ENCODE measurements around the gene COL26A1.

The COL26A1 gene

DNA sequence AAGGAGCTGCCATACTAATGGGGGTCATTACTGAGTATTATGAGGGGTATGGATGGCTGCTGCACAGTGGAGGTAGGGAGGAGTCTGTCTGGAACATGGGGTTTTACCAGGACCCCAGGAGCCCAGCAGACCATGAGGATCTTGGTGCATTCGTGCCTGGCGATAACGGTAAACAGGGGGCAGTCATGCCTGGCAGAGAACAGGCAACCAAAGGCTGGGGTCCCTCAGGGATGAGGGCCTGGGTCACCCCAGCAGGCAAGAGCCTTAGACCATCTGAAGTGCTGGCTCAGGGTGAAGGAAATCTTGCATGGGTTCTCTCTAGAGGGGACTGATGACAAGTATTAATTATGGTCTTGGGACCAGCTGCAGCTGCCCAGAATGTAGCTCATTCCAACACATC lies 220.3 kb downstream of the COL26A1 start:
- no peak for DNase-seq

DNA sequence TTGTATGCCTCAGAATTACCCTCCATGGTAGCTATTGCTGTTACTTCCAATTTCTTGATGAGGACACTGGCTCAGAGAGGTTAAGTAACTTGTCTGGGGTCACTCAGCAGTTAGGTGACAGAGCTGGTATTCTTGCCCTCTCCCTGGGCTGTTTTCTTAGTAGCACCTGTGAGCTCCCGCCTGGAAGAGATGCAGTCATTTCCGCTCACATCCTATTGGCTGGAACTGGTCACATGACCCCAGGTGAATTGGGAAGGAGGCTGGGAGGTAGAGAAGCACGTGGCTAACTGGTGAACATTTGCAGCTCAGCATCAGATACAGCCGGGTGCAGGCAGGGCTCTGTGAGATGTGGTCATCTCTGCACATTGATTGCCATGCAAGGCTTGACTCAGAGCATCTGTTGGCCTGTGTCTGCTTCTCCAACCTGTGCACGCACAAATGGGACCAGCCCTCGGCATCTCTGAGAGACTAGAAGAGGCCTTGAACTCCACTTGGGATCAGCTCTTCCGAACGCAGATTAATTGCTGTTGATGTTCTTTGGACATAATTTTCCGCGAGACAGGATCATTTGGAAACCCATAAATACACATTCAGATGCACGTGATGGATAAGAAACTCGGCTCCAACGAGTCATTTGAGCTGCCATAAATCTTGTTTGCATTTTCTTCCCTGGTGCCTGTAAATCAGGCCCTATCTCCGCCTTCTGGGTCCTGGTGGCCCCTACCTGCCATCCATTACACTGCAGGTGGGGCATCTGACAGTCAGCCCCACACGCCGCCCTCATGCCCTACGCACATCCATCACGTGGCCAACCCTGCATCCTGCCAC lies 223.6 kb downstream of the COL26A1 start:
- DNase-seq: no peak

DNA sequence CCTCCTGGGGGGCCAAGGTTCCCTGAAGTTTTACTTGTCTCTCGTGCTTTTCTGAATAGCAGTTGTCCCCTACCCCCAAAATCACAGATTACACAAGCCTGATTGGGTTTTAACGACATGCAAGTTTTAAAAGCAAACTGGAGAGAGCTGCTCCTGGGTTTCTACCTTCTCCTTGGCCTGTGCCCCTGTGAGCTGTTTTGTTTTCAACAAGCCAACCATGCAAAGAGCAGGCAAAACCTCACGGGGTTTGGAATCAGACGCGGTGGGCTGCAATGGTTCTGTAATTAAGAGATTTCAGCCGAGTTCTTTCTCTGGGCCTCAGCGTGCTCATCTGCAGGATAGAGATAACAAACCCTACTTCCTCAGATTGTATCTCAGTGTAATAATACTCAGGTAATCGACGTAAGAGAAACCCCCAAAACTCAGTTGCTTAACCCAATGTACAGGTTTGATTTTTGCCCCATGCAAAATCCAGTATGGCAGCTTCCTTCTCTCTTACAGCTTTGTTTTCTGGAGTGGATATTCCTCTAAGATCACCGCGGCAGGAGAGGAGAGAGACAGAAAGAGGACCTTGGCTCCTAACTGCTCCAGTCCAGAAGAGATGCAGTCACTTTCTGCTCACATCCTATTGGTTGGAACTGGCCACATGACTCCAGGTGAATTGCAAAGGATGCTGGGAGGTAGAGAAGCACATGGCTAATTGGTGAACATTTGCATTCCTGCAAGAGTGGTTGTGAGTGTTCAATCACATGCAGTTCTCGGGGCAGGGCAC lies 224.4 kb downstream of the COL26A1 start:
- no peak for DNase-seq

DNA sequence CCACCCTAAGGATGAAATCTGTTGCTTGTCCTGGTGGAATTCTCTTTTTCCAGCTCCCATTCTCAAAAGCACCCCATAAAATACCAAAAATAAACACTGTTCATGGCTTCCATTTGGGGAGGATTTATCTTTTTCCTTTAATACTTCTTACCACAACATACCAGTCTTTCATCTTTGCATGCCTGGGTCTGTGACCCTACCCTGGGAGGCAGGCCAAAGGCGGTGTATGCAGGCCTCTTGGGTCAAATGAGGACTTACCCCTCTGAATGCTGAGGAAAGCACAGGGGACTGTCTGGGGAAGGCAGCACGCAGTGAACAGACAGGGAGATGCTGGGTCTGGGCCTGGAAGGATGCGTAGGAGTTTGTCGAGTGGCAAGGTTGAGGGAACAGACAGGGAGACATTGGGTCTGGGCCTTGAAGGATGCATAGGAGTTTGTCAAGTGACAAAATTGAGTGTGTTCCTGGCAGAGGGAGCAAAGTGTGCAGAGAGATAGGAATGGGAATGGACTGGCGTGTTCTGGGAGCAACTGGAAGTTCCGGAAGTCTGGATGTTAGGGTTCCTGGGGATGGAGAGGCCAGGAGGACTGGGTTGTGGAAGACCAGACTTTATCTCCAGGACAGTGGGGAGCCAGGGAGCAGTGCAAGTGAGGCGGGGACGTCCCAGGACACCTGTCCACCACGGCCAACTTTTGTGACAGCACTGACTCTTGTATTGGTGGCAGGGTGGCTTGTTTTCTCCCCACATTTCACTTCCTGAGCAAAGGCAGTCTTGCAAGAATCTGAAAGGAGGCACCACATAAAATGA lies 225.7 kb downstream of the COL26A1 start:
- DNase-seq: no peak

DNA sequence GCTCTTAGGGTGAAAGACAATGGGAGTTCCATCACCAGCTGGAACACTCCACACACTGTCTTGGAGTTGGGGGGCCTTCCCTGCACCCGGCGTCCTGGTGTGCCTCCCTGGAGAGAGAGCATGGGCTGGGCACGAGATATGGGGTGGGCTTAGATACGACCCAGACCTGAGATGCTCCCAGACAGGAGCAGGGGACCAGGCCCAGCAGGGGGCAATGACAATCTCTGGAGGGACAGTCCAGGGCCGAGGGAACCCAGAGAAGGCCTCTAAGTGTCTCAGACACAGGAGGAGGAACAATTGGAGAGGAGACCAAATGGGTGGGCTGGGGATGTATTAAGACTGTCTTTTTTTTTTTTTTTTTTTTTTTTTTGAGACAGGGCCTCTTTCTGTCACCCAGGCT lies 226.4 kb downstream of the COL26A1 start:
- DNase-seq: no peak

DNA sequence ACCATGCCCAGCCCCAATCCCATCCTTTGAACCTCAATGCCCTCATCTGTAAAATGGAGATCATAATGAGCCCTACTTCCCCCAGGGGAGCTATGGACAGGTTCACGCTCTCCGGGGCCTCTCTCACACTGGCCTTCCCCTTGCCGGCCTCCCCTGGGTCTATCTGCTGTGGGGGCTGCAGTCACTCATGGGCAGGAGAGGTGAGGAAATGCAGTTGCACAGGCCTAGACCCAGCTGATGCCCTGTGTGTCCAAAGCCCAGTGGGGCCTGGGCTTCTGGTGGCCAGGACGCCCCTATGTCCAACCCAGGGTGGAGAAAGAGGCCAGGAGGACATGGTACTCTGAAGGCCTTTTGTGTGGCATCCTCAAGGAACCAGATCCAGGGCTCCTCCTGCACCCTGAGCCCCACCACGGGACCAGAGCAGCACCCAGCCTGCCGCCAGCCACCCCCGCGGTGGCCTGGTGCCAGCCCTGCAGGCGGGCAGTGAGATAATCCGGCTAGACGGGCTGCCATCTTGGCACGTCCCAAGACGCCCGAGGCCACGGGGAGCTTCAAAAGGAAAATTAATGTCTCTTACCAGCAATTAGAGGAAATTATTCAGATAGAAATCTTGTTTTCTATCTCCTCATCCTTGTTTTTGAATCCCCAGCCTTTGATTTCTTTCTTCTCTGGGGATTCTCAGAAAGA lies 227.4 kb downstream of the COL26A1 start:
- no peak for DNase-seq

DNA sequence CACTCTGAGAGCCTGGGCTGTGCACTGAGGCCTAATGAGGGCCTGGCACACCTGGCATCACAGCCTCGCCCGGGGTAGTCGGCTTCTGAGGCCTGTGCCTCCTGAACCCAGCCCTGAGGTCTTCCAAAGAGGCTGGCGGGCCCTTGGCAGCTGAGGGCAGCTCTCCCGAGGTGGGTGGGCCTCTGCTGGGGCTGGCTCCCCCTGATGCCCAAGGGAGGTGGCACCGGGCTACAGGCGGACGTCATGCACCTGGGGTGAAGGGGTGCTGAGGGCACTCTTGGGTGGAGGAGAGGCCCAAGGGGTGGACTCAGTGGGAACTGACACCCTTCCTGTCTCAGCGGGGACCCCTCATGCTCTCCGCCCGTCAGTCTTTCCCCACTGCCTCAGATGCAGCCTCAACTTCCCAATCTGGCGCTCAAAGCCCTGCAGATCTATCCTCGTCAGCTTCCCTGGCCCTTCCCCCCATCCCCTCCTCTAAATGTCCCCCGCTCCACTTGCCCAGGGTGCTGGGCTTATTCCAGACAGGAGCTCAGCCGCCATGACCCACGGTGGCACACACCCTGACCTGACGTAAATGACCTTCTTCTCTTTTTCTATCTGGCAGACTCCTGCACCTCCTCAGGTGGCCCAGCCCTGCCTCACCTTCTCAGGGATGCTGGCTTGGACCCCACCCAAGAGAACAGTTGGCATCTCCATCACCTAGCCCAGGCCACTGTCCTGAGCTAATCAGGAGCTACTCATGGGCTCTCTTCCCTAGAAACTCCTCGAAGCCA lies 228.2 kb downstream of the COL26A1 start:
- DNase-seq: no peak

DNA sequence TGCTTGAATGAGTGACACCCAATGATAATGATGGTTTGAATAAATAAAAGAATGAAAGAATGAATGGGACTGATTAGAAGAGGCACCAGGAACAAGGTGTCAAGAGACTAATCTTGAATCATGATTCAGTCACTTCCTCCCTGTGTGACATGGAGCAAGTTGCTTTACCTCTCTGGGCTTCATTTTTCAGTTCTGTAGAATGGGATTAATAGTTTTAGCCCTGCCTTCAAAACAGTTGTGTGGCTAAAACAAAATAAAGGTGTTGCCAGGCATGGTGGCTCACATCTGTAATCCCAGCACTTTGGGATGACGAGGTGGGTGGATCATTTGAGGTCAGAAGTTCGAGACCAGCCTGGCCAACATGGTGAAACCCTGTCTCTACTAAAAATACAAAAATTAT lies 228.8 kb downstream of the COL26A1 start:
- no peak for DNase-seq

DNA sequence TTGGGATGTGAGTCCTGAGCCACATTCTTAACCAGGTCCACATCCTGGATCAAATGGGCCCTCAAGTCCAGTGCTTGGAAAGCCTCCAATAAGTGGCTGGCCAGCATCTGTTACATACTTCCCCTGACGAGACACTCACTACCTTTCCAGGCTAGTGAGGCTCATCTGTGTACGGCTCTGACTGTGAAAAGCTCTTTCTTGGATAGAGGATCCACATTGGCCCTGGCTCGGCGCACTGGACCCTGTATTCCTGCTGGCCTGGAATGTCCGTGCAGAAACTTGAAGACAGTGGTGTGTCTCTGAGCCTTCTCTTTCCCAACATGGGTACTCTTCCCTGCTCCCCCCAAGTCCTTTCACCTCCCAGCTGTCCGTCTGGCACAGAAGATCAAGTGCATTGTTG lies 230.9 kb downstream of the COL26A1 start:
- DNase-seq: no peak

DNA sequence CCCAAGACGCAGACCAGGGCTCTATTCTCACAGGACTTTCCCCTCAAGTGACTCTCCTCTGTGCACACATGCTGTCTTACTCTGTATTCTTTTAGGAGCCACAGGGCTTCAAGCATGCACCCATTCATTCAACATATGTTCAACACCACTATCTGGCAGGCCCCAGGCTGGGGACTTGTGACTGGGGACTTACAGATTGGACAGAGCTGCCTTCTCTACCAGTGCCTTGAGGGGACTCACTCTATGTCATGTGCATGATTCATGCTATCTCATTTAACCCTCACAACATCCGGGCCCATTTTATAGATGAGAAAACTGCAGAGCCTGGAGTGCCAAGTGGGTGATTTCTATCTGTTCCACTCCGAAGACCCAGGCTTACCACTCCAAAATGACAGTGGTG lies 232.1 kb downstream of the COL26A1 start:
- no peak for DNase-seq

DNA sequence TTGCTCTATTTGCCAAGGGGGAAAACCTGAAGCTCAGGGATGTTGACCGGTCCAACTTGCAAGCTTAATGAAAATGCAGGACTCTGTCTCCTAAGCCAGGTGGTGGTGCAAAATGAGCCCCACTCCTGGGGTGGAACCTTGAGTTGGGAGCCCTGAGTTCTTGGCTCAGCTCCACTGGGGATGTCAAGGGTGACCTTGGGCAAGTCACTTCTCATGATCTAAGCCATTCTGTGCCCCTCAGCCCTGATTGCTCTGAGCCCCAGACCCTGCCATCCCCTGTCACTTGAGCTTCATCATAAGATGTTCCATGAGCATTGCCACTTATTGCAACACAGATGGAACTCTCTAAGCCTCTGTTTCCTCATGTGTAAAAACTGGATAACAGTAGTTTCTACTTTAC lies 232.6 kb downstream of the COL26A1 start:
- DNase-seq: no peak

DNA sequence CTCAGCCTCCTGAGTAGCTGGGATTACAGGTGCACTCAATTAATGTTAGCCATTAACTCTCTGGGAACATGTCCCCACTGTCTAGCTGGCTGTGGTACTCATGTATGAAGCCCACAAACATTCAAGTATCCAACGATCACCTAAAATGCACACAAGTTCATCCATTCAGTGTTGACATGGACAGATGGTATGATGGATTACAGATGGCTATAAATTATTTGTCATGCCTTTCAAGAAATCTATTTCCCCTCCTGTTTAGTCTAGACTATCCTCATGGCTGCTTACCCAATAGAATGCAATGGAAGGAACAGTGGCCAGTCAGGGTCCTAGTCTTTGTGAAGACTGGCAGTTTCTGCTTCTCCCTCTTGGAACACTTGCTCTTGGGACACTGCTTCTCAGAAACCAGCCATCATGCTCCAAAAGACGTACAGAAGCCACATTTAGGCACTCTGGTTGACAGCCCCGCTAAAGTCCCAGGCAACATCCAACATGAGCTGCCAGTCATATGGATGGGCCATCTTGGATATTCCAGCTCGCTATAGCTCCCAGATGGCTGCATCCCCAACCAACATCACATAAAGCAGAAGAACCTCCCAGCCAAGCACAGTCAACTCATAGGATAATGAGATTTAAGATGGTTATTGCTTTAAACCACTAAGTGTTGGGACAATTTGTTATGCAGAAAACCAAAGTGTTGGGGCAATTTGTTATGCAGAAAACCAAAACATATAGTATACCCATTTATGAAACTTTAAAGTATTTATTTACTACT lies 233.3 kb downstream of the COL26A1 start:
- DNase-seq: no peak

DNA sequence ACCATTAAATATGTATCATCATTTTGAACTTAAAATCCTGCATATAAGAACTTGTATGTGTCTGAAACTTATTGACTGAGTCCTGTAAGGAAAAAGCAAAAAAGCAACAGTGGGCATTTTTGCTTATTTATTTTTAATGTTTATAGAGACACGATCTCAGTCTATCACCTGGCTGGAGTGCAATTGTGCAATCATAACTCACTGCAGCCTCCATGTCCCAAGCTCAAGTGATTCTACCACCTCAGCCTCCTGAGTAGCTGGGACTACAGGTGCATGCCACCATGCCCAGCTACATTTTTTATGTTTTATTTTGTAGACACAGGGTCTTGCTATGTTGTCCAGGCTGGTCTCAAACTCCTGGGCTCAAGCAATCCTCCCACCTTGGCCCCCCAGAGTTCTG lies 234.2 kb downstream of the COL26A1 start:
- no peak for DNase-seq

DNA sequence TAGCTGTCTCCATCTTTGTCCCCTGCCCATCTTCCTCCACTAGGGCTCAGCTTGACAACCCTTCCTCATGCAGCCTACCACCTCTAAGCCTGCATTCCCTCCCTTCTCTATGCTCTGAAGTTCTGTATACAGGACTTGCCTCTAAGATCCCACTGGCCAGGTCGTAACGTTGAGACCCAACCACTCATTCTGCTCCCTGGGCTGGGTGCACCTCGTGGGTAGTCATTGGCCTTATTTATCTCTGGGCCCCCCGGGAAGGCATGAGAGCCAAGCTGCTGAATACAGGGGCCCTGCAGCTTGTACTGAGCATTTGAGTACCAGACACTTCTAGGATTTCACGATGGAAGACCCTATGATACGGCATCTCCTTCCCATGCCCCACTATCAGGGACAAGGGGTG lies 235.3 kb downstream of the COL26A1 start:
- no peak for DNase-seq

DNA sequence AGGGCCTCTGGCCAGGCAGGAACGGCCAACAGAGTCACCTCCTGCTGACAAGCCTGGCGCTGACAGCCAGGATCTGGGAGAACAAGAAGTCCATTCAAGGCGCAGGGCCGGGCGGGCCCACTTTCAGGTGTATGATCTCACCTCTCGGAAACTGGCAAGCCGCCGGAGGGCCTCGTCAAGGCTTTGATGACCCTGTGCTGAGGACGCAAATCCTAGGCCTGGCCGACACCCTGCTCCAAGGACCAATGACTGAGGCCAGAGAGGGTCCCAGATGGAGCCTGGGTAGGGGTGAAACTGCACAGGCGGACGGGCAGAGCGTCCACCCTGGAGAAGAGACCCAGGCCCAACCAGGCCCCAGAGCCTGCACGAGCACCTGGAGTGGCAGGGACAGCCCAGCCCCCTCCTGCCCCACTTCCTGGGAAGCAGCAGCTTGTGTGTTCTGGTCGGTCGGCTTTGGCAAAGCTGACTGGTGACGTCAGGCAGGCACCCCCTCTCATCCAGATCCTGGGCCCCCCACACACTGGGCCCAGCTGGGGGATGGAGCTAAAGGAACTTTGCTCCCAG lies 235.8 kb downstream of the COL26A1 start:
- DNase-seq: no peak

DNA sequence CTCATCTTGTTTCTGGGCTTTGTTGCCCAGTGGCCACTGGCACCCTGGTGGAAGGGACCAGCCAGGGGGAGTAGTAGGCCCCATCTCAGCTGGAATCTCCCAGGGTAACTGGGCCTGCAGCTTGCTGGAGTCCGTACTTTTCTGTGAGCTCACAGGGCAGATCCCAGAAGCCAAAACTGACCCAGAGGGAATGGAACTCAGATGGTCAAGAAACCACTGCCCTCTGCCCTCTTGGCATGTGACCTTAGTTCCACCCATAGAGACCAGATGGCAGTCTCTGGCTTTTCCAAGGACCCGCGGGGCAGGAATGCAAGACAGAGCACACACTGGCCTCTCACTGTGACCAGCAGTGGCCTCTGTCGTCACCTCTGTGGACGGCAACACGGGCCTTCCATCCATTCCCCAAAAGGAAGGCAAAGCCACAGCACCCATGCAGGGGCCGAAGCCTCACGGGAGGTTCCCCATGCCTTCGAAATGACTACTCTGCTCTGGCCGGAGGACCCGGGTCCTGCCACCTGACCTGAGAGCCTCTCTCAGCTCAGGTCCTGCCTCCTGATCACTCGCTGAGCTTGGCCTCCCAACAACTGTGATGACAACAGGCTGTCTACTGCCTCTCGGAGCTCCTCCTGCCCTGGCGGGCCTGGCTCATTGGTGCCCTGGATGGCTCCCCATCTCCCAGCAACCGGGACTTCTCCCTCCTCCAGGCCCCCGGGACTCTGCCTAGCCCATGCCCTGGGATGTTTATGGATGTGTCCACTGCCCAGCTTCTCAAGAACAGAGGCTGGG lies 236.5 kb downstream of the COL26A1 start:
- DNase-seq: no peak

DNA sequence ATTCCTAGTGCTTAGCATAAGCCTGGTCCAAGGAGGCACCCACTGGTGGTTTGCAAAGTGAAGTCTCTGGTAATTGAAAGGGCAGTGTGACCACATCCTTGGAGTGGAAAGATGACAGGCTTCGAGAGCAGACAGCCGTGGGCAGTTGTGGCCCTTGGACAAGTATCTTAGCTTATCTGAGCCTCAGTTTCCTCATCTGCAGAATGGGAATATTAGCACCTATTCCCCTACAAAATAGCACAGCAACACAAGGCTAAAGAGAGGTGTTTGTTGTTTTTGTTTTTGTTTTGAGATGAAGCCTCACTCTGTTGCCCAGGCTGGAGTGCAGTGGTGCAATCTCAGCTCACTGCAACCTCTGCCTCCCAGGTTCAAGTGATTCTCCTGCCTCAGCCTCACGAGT lies 237.1 kb downstream of the COL26A1 start:
- no peak for DNase-seq

DNA sequence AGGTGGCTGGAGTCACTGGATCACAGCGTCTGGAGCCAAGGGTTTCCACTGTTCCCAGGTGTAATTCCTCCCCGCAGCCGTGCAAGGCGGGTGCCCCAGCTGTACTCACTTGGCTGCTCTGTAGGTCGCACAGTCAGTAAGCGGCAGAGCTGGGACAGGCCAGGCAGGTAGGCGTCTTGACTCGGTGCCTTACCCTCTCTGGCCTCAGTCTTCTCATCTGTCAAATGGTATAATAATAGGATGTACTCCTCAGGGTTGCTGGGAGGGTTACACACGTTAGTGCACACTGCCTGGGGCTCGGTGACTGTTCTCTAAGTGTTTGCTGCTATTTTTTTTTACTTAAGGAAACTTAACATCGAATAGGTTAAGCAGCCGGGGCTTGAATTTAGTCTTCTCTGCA lies 239.4 kb downstream of the COL26A1 start:
- DNase-seq: no peak

DNA sequence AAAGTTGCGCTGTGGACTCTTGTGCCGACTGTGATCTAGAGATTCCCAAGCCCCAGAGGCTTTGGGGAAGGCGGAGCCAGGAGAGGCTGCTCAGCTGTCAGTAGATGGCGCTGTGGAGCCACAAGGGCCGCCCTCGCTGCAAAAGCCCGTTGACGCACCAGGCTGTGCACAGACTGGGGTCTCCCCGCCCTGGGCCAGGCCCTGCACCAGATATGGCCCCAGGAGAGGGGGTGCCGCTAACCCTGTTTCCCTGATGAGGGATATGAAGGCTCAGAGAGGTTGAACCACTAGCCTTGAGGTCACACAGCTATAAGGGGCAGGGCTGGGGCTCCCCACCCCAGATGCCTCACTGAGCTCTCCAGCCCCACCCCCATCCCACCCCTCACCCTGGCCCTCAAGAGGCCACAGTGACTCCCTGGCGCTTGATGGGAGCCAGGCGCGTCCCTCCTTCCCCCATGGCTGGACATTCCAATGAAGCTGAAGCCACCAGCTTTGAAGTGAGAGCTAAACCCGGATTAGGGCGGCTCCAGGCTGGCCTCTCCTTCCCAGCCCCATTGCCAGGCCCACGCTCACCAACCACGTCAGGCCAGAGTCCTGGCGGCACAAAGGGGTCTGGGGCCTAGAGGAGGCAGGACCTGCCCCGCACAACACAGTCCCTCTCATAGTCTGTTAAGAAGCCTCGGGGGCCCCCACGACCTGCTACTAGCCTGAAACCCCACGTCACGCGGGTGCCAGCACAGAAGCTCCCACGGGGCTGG lies 240.0 kb downstream of the COL26A1 start:
- peak; percentile 3 for DNase-seq
